HepG2 (cell line): ENCODE results near the gene MAPK6. TPM values are rescaled to one million over a fixed set of nuclear protein-coding genes. Genes with fewer than 3 reads are reported as not detected.

ENCODE experiments used
- CCDC6 ChIP-seq: sonication (generic); formaldehyde crosslinking; IDR thresholded peaks from 2 replicates; pipeline ENCODE4 v1.8.1; 2022; ENCODE audit warnings: mild to moderate bottlenecking, missing genetic modification reagents, moderate library complexity
- EP300 ChIP-seq, 3 experiments: sonication (generic) in 1 of 3; formaldehyde crosslinking in 1 of 3; IDR thresholded peaks; 2 replicates each; pipeline versions ENCODE4 v1.5.1 to v1.6.1; 2011 to 2020; ENCODE audit warnings: low read depth in 2 of 3, low read length in 2 of 3, borderline replicate concordance in 1 of 3, improper control_type of control experiment in 1 of 3, mild to moderate bottlenecking in 1 of 3, missing genetic modification reagents in 1 of 3, moderate library complexity in 1 of 3
- GATAD2A ChIP-seq: IDR thresholded peaks from 2 replicates; pipeline ENCODE4 v1.6.1; 2016
- HMG20B ChIP-seq: conservative IDR thresholded peaks from 2 replicates; pipeline ENCODE4 v1.6.1; 2016; ENCODE audit warnings: missing genetic modification reagents, missing compliant biosample characterization
- HNF4G ChIP-seq, 2 experiments: sonication (generic) in 1 of 2; formaldehyde crosslinking in 1 of 2; IDR thresholded peaks; 2 replicates each; pipeline versions ENCODE4 v1.4.0 to v1.6.1; 2011 to 2020; ENCODE audit warnings: borderline replicate concordance in 2 of 2, low read depth in 2 of 2, mild to moderate bottlenecking in 2 of 2, low read length in 1 of 2, missing genetic modification reagents in 1 of 2, moderate library complexity in 1 of 2
- MYC ChIP-seq: sonication (generic); formaldehyde crosslinking; IDR thresholded peaks from 2 replicates; pipeline ENCODE4 v1.9.0; 2021; ENCODE audit warnings: missing genetic modification reagents, borderline replicate concordance
- NPAS2 ChIP-seq: sonication (generic); formaldehyde crosslinking; IDR thresholded peaks from 2 replicates; pipeline ENCODE4 v1.8.0; 2022; ENCODE audit warnings: mild to moderate bottlenecking, missing genetic modification reagents, borderline replicate concordance
- POLR2A ChIP-seq, 2 experiments: IDR thresholded peaks; 2 replicates each; pipeline ENCODE4 v1.6.1; 2011; ENCODE audit warnings: low read depth in 2 of 2, low read length in 2 of 2, mild to moderate bottlenecking in 1 of 2, moderate library complexity in 1 of 2; ENCODE audit not compliant: insufficient read depth in 1 of 2
- TGIF2 ChIP-seq: IDR thresholded peaks from 2 replicates; pipeline ENCODE4 v1.6.1; 2016; ENCODE audit warnings: control low read depth, missing compliant biosample characterization
- ZBED4 ChIP-seq: sonication (generic); formaldehyde crosslinking; IDR thresholded peaks from 2 replicates; pipeline ENCODE4 v1.4.0; 2020; ENCODE audit warnings: missing genetic modification reagents, borderline replicate concordance
- ZC3H13 ChIP-seq: sonication (generic); formaldehyde crosslinking; IDR thresholded peaks from 2 replicates; pipeline ENCODE4 v1.8.1; 2023; ENCODE audit warnings: mild to moderate bottlenecking, missing genetic modification reagents, moderate library complexity
- ZHX1 ChIP-seq: sonication (generic); formaldehyde crosslinking; IDR thresholded peaks from 2 replicates; pipeline ENCODE4 v1.8.1; 2022; ENCODE audit warnings: low read depth, mild to moderate bottlenecking, missing genetic modification reagents
- ZNF136 ChIP-seq: sonication (generic); formaldehyde crosslinking; IDR thresholded peaks from 2 replicates; pipeline ENCODE4 v1.8.1; 2022; ENCODE audit warnings: low read depth, mild to moderate bottlenecking, moderate library complexity, missing genetic modification reagents
- ZNF3 ChIP-seq: IDR thresholded peaks from 2 replicates; pipeline ENCODE4 v1.7.0; 2017; ENCODE audit warnings: inconsistent platforms
- ZNF337 ChIP-seq: sonication (generic); formaldehyde crosslinking; IDR thresholded peaks from 2 replicates; pipeline ENCODE4 v1.5.1; 2020; ENCODE audit warnings: missing genetic modification reagents, low read depth, mild to moderate bottlenecking, borderline replicate concordance
- ZNF687 ChIP-seq: sonication (generic); formaldehyde crosslinking; IDR thresholded peaks from 2 replicates; pipeline ENCODE4 v1.5.1; 2020; ENCODE audit warnings: mild to moderate bottlenecking, missing genetic modification reagents, moderate library complexity
- ZNF746 ChIP-seq: sonication (generic); formaldehyde crosslinking; IDR thresholded peaks from 2 replicates; pipeline ENCODE4 v1.8.0; 2022; ENCODE audit warnings: mild to moderate bottlenecking, missing genetic modification reagents
- ZNF792 ChIP-seq: IDR thresholded peaks from 2 replicates; pipeline ENCODE4 v1.6.1; 2016
- polyA plus RNA-seq, 8 experiments: library from polyadenylated mRNA; depleted of rRNA in 3 of 8; stranded (reverse) in 7 of 8; unstranded in 1 of 8; fragments of >200 nt; fragmentation: Illumina TruSeq in 4 of 8; extraction: Trizol in 4 of 8; gene quantifications; 2 replicates each; pipeline versions ENCODE4 v1.2.1 to v1.2.3, GENCODE V29; 2011 to 2016; ENCODE audit warnings: low read depth in 4 of 8, missing spikeins in 1 of 8, mixed read lengths in 1 of 8; ENCODE audit not compliant: insufficient read depth in 1 of 8
- total RNA-seq, 5 experiments: library from RNA; depleted of rRNA; stranded (reverse); fragments of >200 nt; fragmentation: Illumina TruSeq; extraction: Trizol; gene quantifications; 2 replicates each; pipeline ENCODE4 v1.2.3, GENCODE V29; 2016; ENCODE audit warnings: low read depth in 1 of 5

The MAPK6 gene
- total and polyA plus RNA-seq, 2 of the 13 experiments (the other 11 are each of a cell fraction or from before 2014, with no cell fraction given): 89.5 to 99.7 TPM

GRCh38 chr15:52078197-52078875, 59.3 kb downstream of the MAPK6 start (continued):
- TF ChIP-seq CCDC6 (CRISPR knock-in tag) (no peak), HMG20B (CRISPR knock-in tag) (no peak), ZNF337 (CRISPR knock-in tag) (no peak), ZNF3 (CRISPR knock-in tag) (no peak), ZHX1 (CRISPR knock-in tag) (no peak), ZBED4 (CRISPR knock-in tag) (no peak; the same call in 1 of the 2 replicates), ZNF136 (CRISPR knock-in tag) (no peak; the same call in 1 of the 2 replicates), ZNF687 (CRISPR knock-in tag) (peak; percentile 32; the same call in 1 of the 2 replicates), HNF4G (IDR thresholded peaks at IDR 0.05; ENCODE audit: borderline replicate concordance, low read depth, low read length) (peak; percentile 71; the same call in 1 of the 2 replicates), HNF4G (CRISPR knock-in tag; IDR thresholded peaks at IDR 0.05; ENCODE audit: borderline replicate concordance, low read depth) (no peak), TGIF2 (no peak), ZNF792 (CRISPR knock-in tag) (peak; percentile 48; the same call in 1 of the 2 replicates), NPAS2 (CRISPR knock-in tag) (no peak), POLR2A (IDR thresholded peaks at IDR 0.05; ENCODE audit: insufficient read depth in 1 of 2, low read depth in 2 of 2, low read length in 2 of 2) (no peak), GATAD2A (CRISPR knock-in tag) (peak; percentile 80), ZNF746 (peak; percentile 28; the same call in 1 of the 2 replicates), EP300 (IDR thresholded peaks at IDR 0.05; ENCODE audit: low read depth in 2 of 2, low read length in 2 of 2) (peak in 1 of 2 experiments; percentile 76; a peak in 1 of 4 replicates), EP300 (CRISPR knock-in tag; IDR thresholded peaks at IDR 0.05; ENCODE audit: borderline replicate concordance) (peak; percentile 58; the same call in 1 of the 2 replicates), ZC3H13 (CRISPR knock-in tag) (no peak), MYC (CRISPR knock-in tag) (no peak)
